GM23338 (cell line): ENCODE results near the gene CERT1. TPM values are rescaled to one million over a fixed set of nuclear protein-coding genes. Genes with fewer than 3 reads are reported as not detected.

ENCODE experiments used
- ATAC-seq: fragments of 200-7000 bp; cut with Tn5 transposase; 3 replicates; pipeline ENCODE4 v1.9.1; 2020
- DNase-seq: peaks from one replicate; pipeline ENCODE4 v3.0.0-alpha.2; 2015; ENCODE audit warnings: low spot score
- H2AFZ ChIP-seq: fragments of 200-600 bp; sonication (generic); 2 replicates; pipeline ENCODE4 v1.8.0; 2016; ENCODE audit warnings: antibody characterized with exemption, mild to moderate bottlenecking, moderate library complexity
- H3F3A ChIP-seq: fragments of 200-600 bp; sonication (generic); replicated peaks from 2 replicates; pipeline ENCODE4 v1.8.0; 2017; ENCODE audit warnings: antibody characterized with exemption, mixed run types, low read depth
- H3K27ac ChIP-seq: fragments of 200-600 bp; sonication (generic); 2 replicates; pipeline ENCODE4 v1.6.1; 2016; ENCODE audit warnings: low read depth
- H3K27me3 ChIP-seq: fragments of 200-600 bp; sonication (generic); 2 replicates; pipeline ENCODE4 v1.8.0; 2016; ENCODE audit warnings: mild to moderate bottlenecking, mixed run types, moderate library complexity; ENCODE audit not compliant: insufficient read depth
- H3K36me3 ChIP-seq: fragments of 200-600 bp; sonication (generic); 2 replicates; pipeline ENCODE4 v1.8.0; 2016; ENCODE audit warnings: mild to moderate bottlenecking; ENCODE audit not compliant: insufficient read depth
- H3K4me1 ChIP-seq: fragments of 200-600 bp; sonication (generic); 2 replicates; pipeline ENCODE4 v1.8.0; 2016; ENCODE audit warnings: mild to moderate bottlenecking, moderate library complexity; ENCODE audit not compliant: insufficient read depth
- H3K4me2 ChIP-seq: fragments of 200-600 bp; sonication (generic); 2 replicates; pipeline ENCODE4 v1.7.1; 2017; ENCODE audit warnings: mixed run types
- H3K4me3 ChIP-seq: fragments of 200-600 bp; sonication (generic); 2 replicates; pipeline ENCODE4 v1.6.1; 2016; ENCODE audit warnings: mixed run types
- H3K79me2 ChIP-seq: fragments of 200-600 bp; sonication (generic); replicated peaks from 2 replicates; pipeline ENCODE4 v1.8.0; 2017; ENCODE audit warnings: mild to moderate bottlenecking; ENCODE audit not compliant: insufficient read depth
- H3K9me2 ChIP-seq: fragments of 200-600 bp; sonication (generic); 2 replicates; pipeline ENCODE4 v1.8.0; 2017; ENCODE audit not compliant: insufficient read depth
- H4K20me1 ChIP-seq: fragments of 200-600 bp; sonication (generic); replicated peaks from 2 replicates; pipeline ENCODE4 v1.8.0; 2017; ENCODE audit warnings: mild to moderate bottlenecking; ENCODE audit not compliant: insufficient read depth
- H3K27ac Mint-ChIP-seq: 2 replicates; pipeline ENCODE4 v1.8.0; 2020; ENCODE audit warnings: inconsistent platforms, mild to moderate bottlenecking, moderate library complexity, mixed read lengths
- H3K27me3 Mint-ChIP-seq: 3 replicates; pipeline ENCODE4 v1.8.0; 2022; ENCODE audit warnings: low read depth, mild to moderate bottlenecking, moderate library complexity, mixed read lengths, inconsistent platforms; ENCODE audit not compliant: insufficient read depth, poor library complexity
- H3K36me3 Mint-ChIP-seq: 3 replicates; pipeline ENCODE4 v1.8.0; 2021; ENCODE audit warnings: low read depth, mild to moderate bottlenecking, inconsistent platforms, moderate library complexity, mixed read lengths
- H3K4me1 Mint-ChIP-seq: 3 replicates; pipeline ENCODE4 v1.8.0; 2020; ENCODE audit warnings: mild to moderate bottlenecking, inconsistent platforms, mixed read lengths
- H3K4me3 Mint-ChIP-seq: 3 replicates; pipeline ENCODE4 v1.8.0; 2021; ENCODE audit warnings: moderate library complexity, mild to moderate bottlenecking, inconsistent platforms, mixed read lengths
- H3K9me3 Mint-ChIP-seq: 3 replicates; pipeline ENCODE4 v1.8.0; 2020; ENCODE audit warnings: moderate library complexity, mild to moderate bottlenecking, inconsistent platforms, mixed read lengths
- CTCF ChIP-seq, 2 experiments: fragments of 200-600 bp in 1 of 2; sonication (generic) in 1 of 2; conservative IDR thresholded peaks; 2 replicates each; pipeline versions ENCODE4 v1.5.1 to v1.6.1; 2016 to 2017; ENCODE audit warnings: antibody characterized with exemption in 2 of 2, low read depth in 2 of 2, mild to moderate bottlenecking in 2 of 2, moderate library complexity in 1 of 2
- ETS1 ChIP-seq: IDR thresholded peaks from 2 replicates; pipeline ENCODE4 v1.6.1; 2016; ENCODE audit warnings: antibody characterized with exemption
- EZH2 ChIP-seq: fragments of 200-600 bp; sonication (generic); IDR thresholded peaks from one replicate; pipeline ENCODE4 v1.8.0; 2017; ENCODE audit warnings: antibody characterized with exemption, mild to moderate bottlenecking, low read depth; ENCODE audit not compliant: unreplicated experiment
- JUNB ChIP-seq: IDR thresholded peaks from one replicate; pipeline ENCODE4 v1.6.1; 2016; ENCODE audit warnings: antibody characterized with exemption; ENCODE audit not compliant: unreplicated experiment
- POLR2AphosphoS5 ChIP-seq: IDR thresholded peaks from 2 replicates; pipeline ENCODE4 v1.6.1; 2016; ENCODE audit warnings: antibody characterized with exemption, low read depth
- REST ChIP-seq: IDR thresholded peaks from one replicate; pipeline ENCODE4 v1.6.1; 2018; ENCODE audit warnings: antibody characterized with exemption; ENCODE audit not compliant: unreplicated experiment
- ZNF331 ChIP-seq: fragments of 250-450 bp; sonication (Bioruptor Pico); IDR thresholded peaks from 2 replicates; pipeline ENCODE4 v1.5.0; 2020; ENCODE audit warnings: low read depth, mild to moderate bottlenecking, moderate library complexity
- ZNF462 ChIP-seq: fragments of 250-450 bp; sonication (Bioruptor Pico); IDR thresholded peaks from 2 replicates; pipeline ENCODE4 v1.5.0; 2020; ENCODE audit warnings: mild to moderate bottlenecking, moderate library complexity
- polyA plus RNA-seq: library from polyadenylated mRNA; unstranded; fragments of >200 nt; fragmentation: Nextera tagmentation; extraction: Ambion mirVana; gene quantifications from 2 replicates; pipeline ENCODE4 v1.2.1, GENCODE V29; 2016
- total RNA-seq: library from RNA; depleted of rRNA; stranded (reverse); fragments of >200 nt; shearing (Covaris generic); gene quantifications from 2 replicates; pipeline ENCODE4 v1.2.3, GENCODE V29; 2014

Gene CERT1
- total and polyA plus RNA-seq, 2 experiments from 2014 or later: 36.5 to 40.7 TPM

GRCh38 chr5:75522025-75522424 is 10.6 kb upstream of the CERT1 start:
- H3K36me3 ChIP-seq: peaks cover 3% of the 10 kb centered on the region; the same call in 1 of the 2 replicates
- no peak overlapping the region for H3K4me3 ChIP-seq
- no peak overlapping the region for H3K4me2 ChIP-seq
- no peak overlapping the region for H3K4me3 Mint-ChIP-seq
- peaks cover 43% of the 10 kb centered on the region for H3K79me2 ChIP-seq
- no peak for ATAC-seq
- peaks cover 3% of the 10 kb centered on the region; the same call in 2 of the 3 replicates for H3K4me1 Mint-ChIP-seq
- no peaks in the 10 kb centered on the region for H3F3A ChIP-seq
- H2AFZ ChIP-seq: no peak overlapping the region
- H3K27ac Mint-ChIP-seq: no peak overlapping the region
- H3K27me3 Mint-ChIP-seq: peaks cover 4% of the 10 kb centered on the region
- no peaks in the 10 kb centered on the region for H3K4me1 ChIP-seq
- peaks cover 18% of the 10 kb centered on the region; the same call in 2 of the 3 replicates for H3K36me3 Mint-ChIP-seq
- DNase-seq: no peak
- H3K9me2 ChIP-seq: no peaks in the 10 kb centered on the region
- no peak for TF ChIP-seq ZNF331 (CRISPR knock-in tag)
- TF ChIP-seq POLR2AphosphoS5: no peak
- no peak for TF ChIP-seq REST
- TF ChIP-seq ETS1: no peak
- TF ChIP-seq EZH2: no peak
- TF ChIP-seq JUNB: no peak
- TF ChIP-seq CTCF (conservative IDR thresholded peaks at IDR 0.05; ENCODE audit: low read depth in 2 of 2): no peak
- no peak for TF ChIP-seq ZNF462 (CRISPR knock-in tag)
- no peaks in the 10 kb centered on the region for H4K20me1 ChIP-seq
- no peaks in the 10 kb centered on the region for H3K27me3 ChIP-seq
- peaks cover 16% of the 10 kb centered on the region for H3K9me3 Mint-ChIP-seq
- no peak overlapping the region for H3K27ac ChIP-seq
